MCF 10A (cell line): Measurements from ENCODE around the gene FTSJ1. TPM values are rescaled to one million over a fixed set of nuclear protein-coding genes. Genes with fewer than 3 reads are reported as not detected.
"Not testable (repeated sequence)": the region's sequence is repeated elsewhere in the genome, so short reads cannot be mapped to it uniquely, and the experiment has no call there.

ENCODE experiments used
- BruUV-seq: library from RNA; stranded (reverse); fragments of 400-500 nt; replicated peaks from 2 replicates; lab custom pipeline; 2021; lab: Mats Ljungman, UMichigan
- CTCF ChIA-PET: fragments of 300-600 bp; sonication (Branson Sonifier 250); formaldehyde crosslinking; extraction: SDS; loops from one replicate; lab custom pipeline; 2021; ENCODE audit warnings: antibody characterized with exemption, inconsistent platforms; lab: Yijun Ruan, JAX
- POLR2A ChIA-PET: fragments of 300-600, 350-650 bp; sonication (Branson Sonifier 250); formaldehyde crosslinking; extraction: SDS; loops from one replicate; lab custom pipeline; 2020; ENCODE audit warnings: antibody characterized with exemption, inconsistent platforms; lab: Yijun Ruan, JAX
- DNase-seq: peaks from one replicate; pipeline ENCODE4 v3.0.0-alpha.2; 2018; ENCODE audit not compliant: unreplicated experiment
- H3K27ac Mint-ChIP-seq: one replicate; pipeline ENCODE4 v1.8.0; 2022; ENCODE audit warnings: mild to moderate bottlenecking, low read depth, mixed read lengths; ENCODE audit not compliant: unreplicated experiment
- H3K27me3 Mint-ChIP-seq: one replicate; pipeline ENCODE4 v1.8.0; 2022; ENCODE audit warnings: mixed read lengths; ENCODE audit not compliant: insufficient read depth, unreplicated experiment
- H3K36me3 Mint-ChIP-seq: one replicate; pipeline ENCODE4 v1.8.0; 2022; ENCODE audit warnings: mild to moderate bottlenecking, moderate library complexity, mixed read lengths; ENCODE audit not compliant: insufficient read depth, unreplicated experiment
- H3K4me1 Mint-ChIP-seq: one replicate; pipeline ENCODE4 v1.8.0; 2022; ENCODE audit warnings: mixed read lengths; ENCODE audit not compliant: insufficient read depth, unreplicated experiment
- H3K4me3 Mint-ChIP-seq: one replicate; pipeline ENCODE4 v1.8.0; 2022; ENCODE audit warnings: mild to moderate bottlenecking, moderate library complexity, mixed read lengths; ENCODE audit not compliant: unreplicated experiment
- H3K9me3 Mint-ChIP-seq: one replicate; pipeline ENCODE4 v1.8.0; 2022; ENCODE audit warnings: mixed read lengths; ENCODE audit not compliant: unreplicated experiment
- CTCF ChIP-seq: fragments of 200-600 bp; IDR thresholded peaks from one replicate; pipeline ENCODE4 v1.8.0; 2022; ENCODE audit warnings: antibody characterized with exemption, mild to moderate bottlenecking; ENCODE audit not compliant: unreplicated experiment
- intact Hi-C: fragments of 100-400 bp; cut with micrococcal nuclease; formaldehyde crosslinking; loops from 2 replicates; pipeline ENCODE4 v1.14.1; 2022
- total RNA-seq: library from RNA; stranded (reverse); gene quantifications from 2 replicates; pipeline ENCODE4 v1.2.3, GENCODE V29; 2022

FTSJ1 gene
- total RNA-seq, 1 experiment from 2014 or later, result 107 TPM

- no peaks in the 10 kb centered on the region for H3K4me1 Mint-ChIP-seq
Measured at GRCh38 chrX:48516987-48517386, 41.0 kb downstream of the FTSJ1 start.

GRCh38 chrX:48519481-48519880 lies 43.5 kb downstream of the FTSJ1 start:
- H3K27ac Mint-ChIP-seq, BruUV-seq, H3K9me3 Mint-ChIP-seq, CTCF ChIA-PET, DNase-seq, H3K4me1 Mint-ChIP-seq, intact Hi-C loops, H3K36me3 Mint-ChIP-seq, H3K4me3 Mint-ChIP-seq, H3K27me3 Mint-ChIP-seq: not testable (repeated sequence)
- POLR2A ChIA-PET, result interaction anchor here (0.6 to 1.1 kb wide), 3 partner anchors 11 to 63 kb away, joined by 3 read pairs; no protein-coding TSS in a partner anchor

More at GRCh38 chrX:48516987-48517386, 41.0 kb downstream of the FTSJ1 start:
- Mint-ChIP-seq H3K36me3 (peaks cover 7% of the 10 kb centered on the region), H3K9me3 (peaks cover 5% of the 10 kb centered on the region), H3K4me3 (no peak overlapping the region), H3K27me3 (no peaks in the 10 kb centered on the region), H3K27ac (no peak overlapping the region)
- BruUV-seq, result no TSS peak
- ChIA-PET CTCF (no interaction called here), POLR2A (no interaction called here)
- no peak for TF ChIP-seq CTCF
- intact Hi-C loops, result no loop called here
- no peak for DNase-seq

GRCh38 chrX:48520455-48520854 lies 44.5 kb downstream of the FTSJ1 start:
- no peak for TF ChIP-seq CTCF
- Mint-ChIP-seq H3K4me1 (no peaks in the 10 kb centered on the region), H3K27ac (no peak overlapping the region), H3K27me3 (no peaks in the 10 kb centered on the region), H3K36me3 (peaks cover 10% of the 10 kb centered on the region), H3K4me3 (peak overlapping the region; percentile 77), H3K9me3 (peaks cover 5% of the 10 kb centered on the region)
- CTCF ChIA-PET, result no interaction called here
- DNase-seq, result no peak
- intact Hi-C loops, result no loop called here
- POLR2A ChIA-PET, result interaction anchor here (0.7 to 1.1 kb wide), 2 partner anchors 10 to 12 kb away, joined by 3 to 4 read pairs; no protein-coding TSS in a partner anchor
- no TSS peak for BruUV-seq

GRCh38 chrX:48520976-48521352 lies 45.0 kb downstream of the FTSJ1 start:
- Mint-ChIP-seq H3K4me3 (peak overlapping the region; percentile 77), H3K27ac (no peak overlapping the region), H3K4me1 (no peaks in the 10 kb centered on the region), H3K9me3 (peaks cover 5% of the 10 kb centered on the region), H3K27me3 (no peaks in the 10 kb centered on the region), H3K36me3 (peaks cover 10% of the 10 kb centered on the region)
- ChIA-PET POLR2A (interaction anchor here (1.0 to 2.2 kb wide), 5 partner anchors 10 to 75 kb away, joined by 4 to 15 read pairs (median 12); partner anchors contain the start of genes RBM3 and TBC1D25), CTCF (no interaction called here)
- DNase-seq, result no peak
- no TSS peak for BruUV-seq
- intact Hi-C loops, result no loop called here
- TF ChIP-seq CTCF, result no peak
